H9 (cell line): ENCODE data around the gene GDF15. TPM values are rescaled to one million over a fixed set of nuclear protein-coding genes. Genes with fewer than 3 reads are reported as not detected.

ENCODE experiments used
- DNase-seq: peaks from one replicate; pipeline ENCODE4 v3.0.0-alpha.2; 2017
- H2AFZ ChIP-seq: one replicate; pipeline ENCODE4 v1.6.1; 2013; ENCODE audit warnings: mild to moderate bottlenecking, low read length, control low read depth, moderate library complexity
- H2AK5ac ChIP-seq: 2 replicates; pipeline ENCODE4 v1.6.1; 2013; ENCODE audit warnings: low read length, control low read depth, mixed read lengths; ENCODE audit not compliant: insufficient read length
- H2BK120ac ChIP-seq: one replicate; pipeline ENCODE4 v1.6.1; 2013; ENCODE audit warnings: low read depth, mild to moderate bottlenecking, low read length, control low read depth, inconsistent platforms; ENCODE audit not compliant: poor library complexity, severe bottlenecking
- H2BK12ac ChIP-seq: 2 replicates; pipeline ENCODE4 v1.6.1; 2013; ENCODE audit warnings: low read length, control low read depth, mixed read lengths, low read depth; ENCODE audit not compliant: insufficient read length
- H2BK15ac ChIP-seq: 2 replicates; pipeline ENCODE4 v1.6.1; 2013; ENCODE audit warnings: low read depth, low read length, control low read depth
- H2BK20ac ChIP-seq: one replicate; pipeline ENCODE4 v1.6.1; 2013; ENCODE audit warnings: low read depth, mild to moderate bottlenecking, low read length, control low read depth, inconsistent platforms; ENCODE audit not compliant: poor library complexity, severe bottlenecking
- H2BK5ac ChIP-seq: 2 replicates; pipeline ENCODE4 v1.6.1; 2013; ENCODE audit warnings: low read length, control low read depth, mixed read lengths; ENCODE audit not compliant: insufficient read length
- H3K14ac ChIP-seq: 2 replicates; pipeline ENCODE4 v1.6.1; 2013; ENCODE audit warnings: low read length, control low read depth; ENCODE audit not compliant: insufficient read depth
- H3K18ac ChIP-seq: 2 replicates; pipeline ENCODE4 v1.6.1; 2013; ENCODE audit warnings: low read depth, mild to moderate bottlenecking, mixed read lengths, low read length, control low read depth; ENCODE audit not compliant: insufficient read length
- H3K23ac ChIP-seq: 2 replicates; pipeline ENCODE4 v1.6.1; 2013; ENCODE audit warnings: low read length, control low read depth, mixed read lengths, low read depth; ENCODE audit not compliant: insufficient read length
- H3K23me2 ChIP-seq: 2 replicates; pipeline ENCODE4 v1.6.1; 2013; ENCODE audit warnings: low read depth, mild to moderate bottlenecking, mixed read lengths, low read length, control low read depth; ENCODE audit not compliant: insufficient read length, poor library complexity, severe bottlenecking
- H3K27ac ChIP-seq: 2 replicates; pipeline ENCODE4 v1.5.1; 2013; ENCODE audit warnings: low read length, control low read depth, mixed read lengths, low read depth; ENCODE audit not compliant: insufficient read length
- H3K27me3 ChIP-seq: 2 replicates; pipeline ENCODE4 v1.6.1; 2013; ENCODE audit warnings: low read length, control low read depth, inconsistent platforms; ENCODE audit not compliant: insufficient read depth
- H3K4ac ChIP-seq: 2 replicates; pipeline ENCODE4 v1.6.1; 2013; ENCODE audit warnings: low read depth, mild to moderate bottlenecking, control low read depth, inconsistent platforms, low read length, moderate library complexity
- H3K4me1 ChIP-seq: 2 replicates; pipeline ENCODE4 v1.6.1; 2013; ENCODE audit warnings: low read length, control low read depth, inconsistent platforms; ENCODE audit not compliant: insufficient read depth
- H3K4me2 ChIP-seq: 2 replicates; pipeline ENCODE4 v1.6.1; 2013; ENCODE audit warnings: low read length, control low read depth, mixed read lengths; ENCODE audit not compliant: insufficient read length, insufficient read depth
- H3K56ac ChIP-seq: 2 replicates; pipeline ENCODE4 v1.6.1; 2013; ENCODE audit warnings: low read depth, mild to moderate bottlenecking, mixed read lengths, low read length, control low read depth; ENCODE audit not compliant: insufficient read length
- H3K79me1 ChIP-seq: 2 replicates; pipeline ENCODE4 v1.6.1; 2013; ENCODE audit warnings: low read depth, mild to moderate bottlenecking, moderate library complexity, low read length, control low read depth, inconsistent platforms; ENCODE audit not compliant: insufficient read depth, poor library complexity, severe bottlenecking
- H3K79me2 ChIP-seq: 2 replicates; pipeline ENCODE4 v1.6.1; 2013; ENCODE audit warnings: low read length, control low read depth, inconsistent platforms; ENCODE audit not compliant: insufficient read depth
- H3K9ac ChIP-seq: 2 replicates; pipeline ENCODE4 v1.6.1; 2013; ENCODE audit warnings: low read length, control low read depth, mixed read lengths; ENCODE audit not compliant: insufficient read length; ENCODE audit errors: extremely low read depth
- H3K9me3 ChIP-seq: one replicate; pipeline ENCODE4 v1.6.1; 2013; ENCODE audit warnings: low read depth, low read length, inconsistent platforms; ENCODE audit not compliant: control insufficient read depth
- H3T11ph ChIP-seq: one replicate; pipeline ENCODE4 v1.6.1; 2013; ENCODE audit warnings: mild to moderate bottlenecking, low read length, control low read depth, inconsistent platforms
- H4K20me1 ChIP-seq: one replicate; pipeline ENCODE4 v1.6.1; 2013; ENCODE audit not compliant: control insufficient read depth, insufficient read length, insufficient read depth
- H4K5ac ChIP-seq: 2 replicates; pipeline ENCODE4 v1.6.1; 2013; ENCODE audit warnings: low read depth, mild to moderate bottlenecking, mixed read lengths, low read length, control low read depth; ENCODE audit not compliant: insufficient read length
- H4K8ac ChIP-seq: replicated peaks from 2 replicates; pipeline ENCODE4 v1.6.1; 2013; ENCODE audit warnings: low read length, control low read depth, mixed read lengths, low read depth; ENCODE audit not compliant: insufficient read length
- H4K91ac ChIP-seq: 2 replicates; pipeline ENCODE4 v1.6.1; 2013; ENCODE audit warnings: low read depth, mild to moderate bottlenecking, moderate library complexity, mixed read lengths, low read length, control low read depth; ENCODE audit not compliant: insufficient read length
- H3K27ac Mint-ChIP-seq, 3 experiments: 2 replicates in 2 of 3; 3 replicates in 1 of 3; pipeline ENCODE4 v1.8.0; 2020 to 2021; ENCODE audit warnings: mixed read lengths in 3 of 3, mild to moderate bottlenecking in 1 of 3, moderate library complexity in 1 of 3
- H3K27me3 Mint-ChIP-seq: 2 replicates; pipeline ENCODE4 v1.8.0; 2021; ENCODE audit warnings: low read depth, mild to moderate bottlenecking, moderate library complexity, mixed read lengths
- H3K36me3 Mint-ChIP-seq, 3 experiments: 2 replicates in 2 of 3; 3 replicates in 1 of 3; pipeline ENCODE4 v1.8.0; 2020 to 2021; ENCODE audit warnings: low read depth in 3 of 3, mixed read lengths in 3 of 3; ENCODE audit not compliant: insufficient read depth in 1 of 3
- H3K4me1 Mint-ChIP-seq, 2 experiments: 2 replicates each; pipeline ENCODE4 v1.8.0; 2020; ENCODE audit warnings: mixed read lengths in 2 of 2
- H3K4me3 Mint-ChIP-seq, 2 experiments: 2 replicates in 1 of 2; 3 replicates in 1 of 2; pipeline ENCODE4 v1.8.0; 2020 to 2021; ENCODE audit warnings: mild to moderate bottlenecking in 2 of 2, mixed read lengths in 2 of 2, moderate library complexity in 1 of 2
- H3K9me3 Mint-ChIP-seq, 2 experiments: 2 replicates in 1 of 2; 3 replicates in 1 of 2; pipeline ENCODE4 v1.8.0; 2020; ENCODE audit warnings: mild to moderate bottlenecking in 2 of 2, mixed read lengths in 2 of 2, moderate library complexity in 1 of 2
- CTCF ChIP-seq: fragments of 200-600 bp; sonication (generic); conservative IDR thresholded peaks from 3 replicates; pipeline ENCODE4 v1.8.0; 2021; ENCODE audit warnings: antibody characterized with exemption, mild to moderate bottlenecking
- WGBS: extraction: QIAGEN DNeasy Blood & Tissue Kit; methylation state at CpG from one replicate; pipeline ENCODE4 v1.1.7; 2013; ENCODE audit warnings: missing lambda C conversion rate, low lambda C conversion rate, mixed read lengths; ENCODE audit not compliant: insufficient read length; ENCODE audit errors: extremely low coverage; 5-methylcytosine and 5-hydroxymethylcytosine counted together
- total RNA-seq: library from RNA; stranded (reverse); gene quantifications from 2 replicates; pipeline ENCODE4 v1.2.1, GENCODE V29; 2021

GDF15 gene
- total RNA-seq, 1 experiment from 2014 or later: 5.7 TPM

DNA sequence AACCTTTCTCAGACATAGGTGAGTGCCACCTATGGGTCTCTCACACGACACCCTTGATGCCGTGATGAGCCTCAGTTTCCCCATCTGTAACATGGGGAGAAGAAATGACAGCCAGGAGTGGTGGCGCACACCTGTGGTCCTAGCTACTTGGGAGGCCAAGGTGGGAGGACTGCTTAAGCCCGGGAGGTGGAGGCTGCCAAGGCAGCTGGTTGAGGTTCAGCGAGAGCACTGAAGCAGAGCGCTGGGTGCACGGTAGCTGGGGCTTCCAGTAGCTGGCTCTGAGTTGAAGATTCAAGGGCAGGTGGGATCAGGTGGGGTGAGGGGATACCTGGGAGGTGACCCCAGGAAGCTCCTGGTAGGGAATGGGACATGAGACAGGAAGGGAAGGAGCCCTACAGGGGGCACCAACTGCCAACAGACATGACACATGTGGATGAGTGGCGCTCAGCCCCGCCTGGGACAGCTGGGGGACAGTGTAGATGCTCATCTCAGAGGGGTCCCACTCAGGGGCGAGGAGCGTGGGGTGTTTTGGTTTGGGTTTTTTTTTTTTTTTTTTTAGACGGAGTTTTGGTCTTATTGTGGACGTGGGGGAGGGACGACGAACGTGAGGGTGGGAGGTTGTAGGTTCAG is 26.8 kb downstream of the GDF15 start:
- no peak overlapping the region; the same call in 1 of the 2 replicates for H3K14ac ChIP-seq
- no peak overlapping the region for H3K4me2 ChIP-seq
- peaks cover 14 to 26% of the 10 kb centered on the region in 2 experiments for H3K4me1 Mint-ChIP-seq
- no peaks in the 10 kb centered on the region; the same call in 1 of the 2 replicates for H3K4me1 ChIP-seq
- no peak overlapping the region for H2BK120ac ChIP-seq
- no peak; the same call in 2 of the 3 replicates for TF ChIP-seq CTCF
- WGBS: no CpG with 5 or more reads among the region's 16 CpGs
- no peak overlapping the region for H2BK20ac ChIP-seq
- no peaks in the 10 kb centered on the region for H3K27me3 ChIP-seq
- H3K4me3 Mint-ChIP-seq: peak overlapping the region in 1 of 2 experiments; percentile 54; a peak in 1 of 5 replicates
- no peak overlapping the region for H3T11ph ChIP-seq
- H3K9me3 Mint-ChIP-seq: no peaks in the 10 kb centered on the region
- no peak for DNase-seq
- H2BK15ac ChIP-seq: no peak overlapping the region
- H3K27ac ChIP-seq: no peak overlapping the region
- H4K5ac ChIP-seq: no peak overlapping the region
- peaks cover 12% of the 10 kb centered on the region for H3K23me2 ChIP-seq
- no peak overlapping the region for H4K8ac ChIP-seq
- H3K27me3 Mint-ChIP-seq: peaks cover 41% of the 10 kb centered on the region
- H2AFZ ChIP-seq: no peak overlapping the region
- no peaks in the 10 kb centered on the region for H3K9me3 ChIP-seq
- no peak overlapping the region for H4K91ac ChIP-seq
- no peaks in the 10 kb centered on the region for H3K36me3 Mint-ChIP-seq
- H3K79me2 ChIP-seq: no peaks in the 10 kb centered on the region
- no peak overlapping the region for H2BK5ac ChIP-seq
- H3K56ac ChIP-seq: no peak overlapping the region
- H4K20me1 ChIP-seq: no peaks in the 10 kb centered on the region
- no peak overlapping the region for H3K23ac ChIP-seq
- no peak overlapping the region for H3K4ac ChIP-seq
- no peak overlapping the region for H3K9ac ChIP-seq
- no peaks in the 10 kb centered on the region for H3K79me1 ChIP-seq
- no peak overlapping the region for H2BK12ac ChIP-seq
- H3K18ac ChIP-seq: no peak overlapping the region
- no peak overlapping the region for H2AK5ac ChIP-seq
- H3K27ac Mint-ChIP-seq: no peak overlapping the region
